Trophoblast cell (in vitro differentiated cells and primary cell): ENCODE results near the gene SLC5A1.
A peak's percentile ranks its signal among the peaks of the same experiment; 100 is the strongest.

ENCODE experiments used
- DNase-seq, 2 donors: peaks; one replicate each; pipeline ENCODE4 v3.0.0-alpha.2; 2016
- H2AFZ ChIP-seq: 2 replicates; pipeline ENCODE4 v1.6.1; 2013; ENCODE audit warnings: low read length, moderate library complexity, mild to moderate bottlenecking; ENCODE audit not compliant: insufficient read depth, poor library complexity
- H2AK5ac ChIP-seq: 2 replicates; pipeline ENCODE4 v1.6.1; 2013; ENCODE audit warnings: mild to moderate bottlenecking, low read length
- H2BK120ac ChIP-seq: 2 replicates; pipeline ENCODE4 v1.6.1; 2013; ENCODE audit warnings: low read length, mild to moderate bottlenecking, moderate library complexity; ENCODE audit not compliant: insufficient read depth, poor library complexity
- H2BK12ac ChIP-seq: 2 replicates; pipeline ENCODE4 v1.6.1; 2013; ENCODE audit warnings: mild to moderate bottlenecking, low read length, moderate library complexity
- H2BK5ac ChIP-seq: 2 replicates; pipeline ENCODE4 v1.6.1; 2013; ENCODE audit warnings: low read length, low read depth, moderate library complexity, mild to moderate bottlenecking; ENCODE audit not compliant: poor library complexity
- H3K14ac ChIP-seq: 2 replicates; pipeline ENCODE4 v1.6.1; 2013; ENCODE audit warnings: mild to moderate bottlenecking, low read length
- H3K18ac ChIP-seq: 2 replicates; pipeline ENCODE4 v1.6.1; 2013; ENCODE audit warnings: mild to moderate bottlenecking, low read length
- H3K23ac ChIP-seq: 2 replicates; pipeline ENCODE4 v1.6.1; 2013; ENCODE audit warnings: low read length
- H3K27ac ChIP-seq: 2 replicates; pipeline ENCODE4 v1.5.1; 2013; ENCODE audit warnings: low read depth, mild to moderate bottlenecking, inconsistent platforms, low read length, moderate library complexity
- H3K27me3 ChIP-seq: 2 replicates; pipeline ENCODE4 v1.6.1; 2013; ENCODE audit warnings: inconsistent platforms, mild to moderate bottlenecking, low read length, moderate library complexity; ENCODE audit not compliant: insufficient read depth
- H3K36me3 ChIP-seq, 2 experiments: 1 replicate in 1 of 2; 2 replicates in 1 of 2; pipeline ENCODE4 v1.6.1; 2013; ENCODE audit warnings: low read length in 2 of 2, mild to moderate bottlenecking in 2 of 2, moderate library complexity in 1 of 2; ENCODE audit not compliant: insufficient read depth in 2 of 2, control insufficient read depth in 1 of 2
- H3K4ac ChIP-seq: 2 replicates; pipeline ENCODE4 v1.6.1; 2013; ENCODE audit warnings: low read depth, mild to moderate bottlenecking, low read length, moderate library complexity
- H3K4me1 ChIP-seq, 2 experiments: 1 replicate in 1 of 2; 2 replicates in 1 of 2; pipeline ENCODE4 v1.6.1; 2013; ENCODE audit warnings: low read length in 2 of 2, mild to moderate bottlenecking in 2 of 2, moderate library complexity in 1 of 2; ENCODE audit not compliant: insufficient read depth in 2 of 2, control insufficient read depth in 1 of 2
- H3K4me2 ChIP-seq: 2 replicates; pipeline ENCODE4 v1.6.1; 2013; ENCODE audit warnings: inconsistent platforms, mild to moderate bottlenecking, low read length, moderate library complexity
- H3K4me3 ChIP-seq: 2 replicates; pipeline ENCODE4 v1.5.1; 2013; ENCODE audit warnings: mild to moderate bottlenecking, low read depth, low read length, inconsistent platforms
- H3K79me1 ChIP-seq: one replicate; pipeline ENCODE4 v1.6.1; 2013; ENCODE audit warnings: low read length
- H3K79me2 ChIP-seq: 2 replicates; pipeline ENCODE4 v1.6.1; 2013; ENCODE audit warnings: low read length, mild to moderate bottlenecking; ENCODE audit not compliant: control insufficient read depth, insufficient read depth, poor library complexity
- H3K9ac ChIP-seq: 2 replicates; pipeline ENCODE4 v1.6.1; 2013; ENCODE audit warnings: mild to moderate bottlenecking, low read length
- H3K9me3 ChIP-seq: 2 replicates; pipeline ENCODE4 v1.6.1; 2013; ENCODE audit warnings: low read depth, mild to moderate bottlenecking, control low read depth, inconsistent platforms, low read length; ENCODE audit not compliant: insufficient read depth
- H4K12ac ChIP-seq: 2 replicates; pipeline ENCODE4 v1.6.1; 2013; ENCODE audit warnings: low read depth, mild to moderate bottlenecking, low read length, moderate library complexity
- H4K8ac ChIP-seq: 2 replicates; pipeline ENCODE4 v1.6.1; 2013; ENCODE audit warnings: low read depth, mild to moderate bottlenecking, low read length, moderate library complexity
- H4K91ac ChIP-seq: one replicate; pipeline ENCODE4 v1.6.1; 2013; ENCODE audit warnings: low read depth, mild to moderate bottlenecking, low read length, moderate library complexity
- WGBS: extraction: QIAGEN DNeasy Blood & Tissue Kit; methylation state at CpG from one replicate; pipeline ENCODE4 v1.1.7; 2013; ENCODE audit warnings: missing lambda C conversion rate; ENCODE audit not compliant: insufficient read length, insufficient coverage; ENCODE audit errors: extremely low coverage; 5-methylcytosine and 5-hydroxymethylcytosine counted together

The SLC5A1 gene

GRCh38 chr22:32097881-32098499 is 54.9 kb downstream of the SLC5A1 start:
- H3K4me3 ChIP-seq, result no peak overlapping the region
- no peak overlapping the region for H2BK120ac ChIP-seq
- no peak overlapping the region for H4K12ac ChIP-seq
- H3K4me2 ChIP-seq, result no peak overlapping the region
- H3K27ac ChIP-seq, result no peak overlapping the region
- no peak overlapping the region for H3K14ac ChIP-seq
- no peak overlapping the region for H2BK5ac ChIP-seq
- no peak overlapping the region for H2AK5ac ChIP-seq
- no peaks in the 10 kb centered on the region for H3K36me3 ChIP-seq
- no peak overlapping the region for H2AFZ ChIP-seq
- H3K9ac ChIP-seq, result no peak overlapping the region
- H4K91ac ChIP-seq, result no peak overlapping the region
- no peaks in the 10 kb centered on the region for H3K79me1 ChIP-seq
- no peak overlapping the region for H3K4ac ChIP-seq
- H3K79me2 ChIP-seq, result no peaks in the 10 kb centered on the region
- no peak overlapping the region for H2BK12ac ChIP-seq
- no peak for DNase-seq
- no peak overlapping the region for H3K23ac ChIP-seq
- H3K4me1 ChIP-seq, result no peaks in the 10 kb centered on the region
- H3K27me3 ChIP-seq, result no peaks in the 10 kb centered on the region
- H3K18ac ChIP-seq, result no peak overlapping the region
- no peaks in the 10 kb centered on the region for H3K9me3 ChIP-seq
- no peak overlapping the region for H4K8ac ChIP-seq

GRCh38 chr22:32100711-32101110 is 57.6 kb downstream of the SLC5A1 start:
- H4K8ac ChIP-seq, result no peak overlapping the region
- H3K27ac ChIP-seq, result no peak overlapping the region
- no peaks in the 10 kb centered on the region for H3K4me1 ChIP-seq
- H3K79me1 ChIP-seq, result no peaks in the 10 kb centered on the region
- no peak overlapping the region for H3K4ac ChIP-seq
- no peak overlapping the region for H3K14ac ChIP-seq
- H3K4me3 ChIP-seq, result no peak overlapping the region
- H3K23ac ChIP-seq, result no peak overlapping the region
- DNase-seq, result no peak
- no peaks in the 10 kb centered on the region for H3K27me3 ChIP-seq
- no peaks in the 10 kb centered on the region for H3K36me3 ChIP-seq
- H2AK5ac ChIP-seq, result no peak overlapping the region
- WGBS, result no CpG with 5 or more reads among the region's 1 CpG
- H2BK5ac ChIP-seq, result no peak overlapping the region
- H2AFZ ChIP-seq, result no peak overlapping the region
- H2BK120ac ChIP-seq, result no peak overlapping the region
- H4K12ac ChIP-seq, result no peak overlapping the region
- no peaks in the 10 kb centered on the region for H3K79me2 ChIP-seq
- no peak overlapping the region for H3K4me2 ChIP-seq
- H3K18ac ChIP-seq, result no peak overlapping the region
- H3K9ac ChIP-seq, result no peak overlapping the region
- H3K9me3 ChIP-seq, result no peaks in the 10 kb centered on the region
- no peak overlapping the region for H2BK12ac ChIP-seq
- no peak overlapping the region for H4K91ac ChIP-seq

GRCh38 chr22:32103658-32104315 is 60.7 kb downstream of the SLC5A1 start:
- H3K4me3 ChIP-seq, result no peak overlapping the region
- H3K9ac ChIP-seq, result no peak overlapping the region
- no peaks in the 10 kb centered on the region for H3K9me3 ChIP-seq
- WGBS, result no CpG with 5 or more reads among the region's 2 CpGs
- H2BK5ac ChIP-seq, result no peak overlapping the region
- no peaks in the 10 kb centered on the region for H3K79me2 ChIP-seq
- H2BK12ac ChIP-seq, result no peak overlapping the region
- no peaks in the 10 kb centered on the region for H3K27me3 ChIP-seq
- H3K4me2 ChIP-seq, result no peak overlapping the region
- H4K8ac ChIP-seq, result no peak overlapping the region
- no peak overlapping the region for H3K18ac ChIP-seq
- no peak overlapping the region for H4K12ac ChIP-seq
- H3K4me1 ChIP-seq, result no peaks in the 10 kb centered on the region
- H4K91ac ChIP-seq, result no peak overlapping the region
- no peaks in the 10 kb centered on the region for H3K36me3 ChIP-seq
- H3K14ac ChIP-seq, result no peak overlapping the region
- no peak overlapping the region for H3K23ac ChIP-seq
- no peaks in the 10 kb centered on the region for H3K79me1 ChIP-seq
- peak in 1 of 2 donors; percentile 44 for DNase-seq
- H3K4ac ChIP-seq, result no peak overlapping the region
- no peak overlapping the region for H3K27ac ChIP-seq
- no peak overlapping the region for H2AFZ ChIP-seq
- no peak overlapping the region for H2BK120ac ChIP-seq
- no peak overlapping the region for H2AK5ac ChIP-seq

- H3K4me2 ChIP-seq, result no peak overlapping the region
- H3K27ac ChIP-seq, result no peak overlapping the region
- no peaks in the 10 kb centered on the region for H3K4me1 ChIP-seq
- peak in 1 of 2 donors; percentile 28 for DNase-seq
- no CpG with 5 or more reads among the region's 1 CpG for WGBS
- H2AFZ ChIP-seq, result no peak overlapping the region
- no peak overlapping the region for H2BK12ac ChIP-seq
- H4K91ac ChIP-seq, result no peak overlapping the region
- H3K14ac ChIP-seq, result no peak overlapping the region
- no peak overlapping the region for H4K12ac ChIP-seq
- H3K4me3 ChIP-seq, result no peak overlapping the region
- no peak overlapping the region for H2BK5ac ChIP-seq
- no peak overlapping the region for H3K18ac ChIP-seq
- no peak overlapping the region for H2AK5ac ChIP-seq
- H3K27me3 ChIP-seq, result no peaks in the 10 kb centered on the region
- no peak overlapping the region for H2BK120ac ChIP-seq
- H3K9me3 ChIP-seq, result no peaks in the 10 kb centered on the region
- no peaks in the 10 kb centered on the region for H3K79me2 ChIP-seq
- no peaks in the 10 kb centered on the region for H3K36me3 ChIP-seq
- no peak overlapping the region for H3K9ac ChIP-seq
- H3K23ac ChIP-seq, result no peak overlapping the region
- H3K79me1 ChIP-seq, result no peaks in the 10 kb centered on the region
- no peak overlapping the region for H3K4ac ChIP-seq
- H4K8ac ChIP-seq, result no peak overlapping the region
Observed at GRCh38 chr22:32106930-32107329, 63.9 kb downstream of the SLC5A1 start.
